ENCODE measurements around the gene TMEM212. TPM values are rescaled to one million over a fixed set of nuclear protein-coding genes. Genes with fewer than 3 reads are reported as not detected.

TMEM212 gene
- total RNA-seq, 1 experiment from 2014 or later = not detected

DNA sequence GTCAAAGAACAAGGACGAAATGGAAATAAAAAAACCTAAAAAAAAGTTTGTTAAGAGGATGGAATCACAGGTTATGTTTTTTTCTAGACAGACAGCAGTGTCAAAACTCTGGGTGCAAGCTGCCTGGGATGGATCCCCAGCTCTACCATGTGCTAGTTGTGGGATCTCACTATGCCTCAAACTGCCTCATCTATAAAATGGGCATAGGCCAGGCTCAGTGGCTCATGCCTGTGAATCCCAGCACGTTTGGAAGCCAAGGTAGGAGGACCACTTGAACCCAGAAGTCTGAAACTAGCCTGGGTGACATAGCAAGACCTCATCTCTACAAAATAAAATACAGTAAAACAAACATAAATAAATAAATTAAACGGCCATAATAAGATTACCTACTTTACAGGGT is 37.5 kb upstream of the TMEM212 start:
- no peak overlapping the region for H4K8ac ChIP-seq (replicated peaks; ENCODE audit: insufficient read length, low read depth, low read length)
- H3K79me2 ChIP-seq (ENCODE audit: insufficient read depth, low read length) = no peaks in the 10 kb centered on the region
- Mint-ChIP-seq H3K27ac (no peak overlapping the region), H3K9me3 (no peaks in the 10 kb centered on the region), H3K4me3 (no peak overlapping the region), H3K4me1 (peaks cover 5 to 7% of the 10 kb centered on the region in 2 experiments; a peak in 3 of 4 replicates), H3K36me3 (ENCODE audit: insufficient read depth in 1 of 3, low read depth in 3 of 3) (no peaks in the 10 kb centered on the region), H3K27me3 (ENCODE audit: low read depth) (peaks cover 22% of the 10 kb centered on the region)
- H3K56ac ChIP-seq (ENCODE audit: insufficient read length, low read depth, low read length) = no peak overlapping the region
- no peak overlapping the region for H2BK120ac ChIP-seq (ENCODE audit: low read depth, low read length, poor library complexity, severe bottlenecking)
- no peak overlapping the region for H2BK20ac ChIP-seq (ENCODE audit: low read depth, low read length, poor library complexity, severe bottlenecking)
- H4K91ac ChIP-seq (ENCODE audit: insufficient read length, low read depth, low read length) = no peak overlapping the region
- H3K27ac ChIP-seq (ENCODE audit: insufficient read length, low read depth, low read length) = no peak overlapping the region
- H3K4ac ChIP-seq (ENCODE audit: low read depth, low read length) = no peak overlapping the region
- TF ChIP-seq, protein P1, sequence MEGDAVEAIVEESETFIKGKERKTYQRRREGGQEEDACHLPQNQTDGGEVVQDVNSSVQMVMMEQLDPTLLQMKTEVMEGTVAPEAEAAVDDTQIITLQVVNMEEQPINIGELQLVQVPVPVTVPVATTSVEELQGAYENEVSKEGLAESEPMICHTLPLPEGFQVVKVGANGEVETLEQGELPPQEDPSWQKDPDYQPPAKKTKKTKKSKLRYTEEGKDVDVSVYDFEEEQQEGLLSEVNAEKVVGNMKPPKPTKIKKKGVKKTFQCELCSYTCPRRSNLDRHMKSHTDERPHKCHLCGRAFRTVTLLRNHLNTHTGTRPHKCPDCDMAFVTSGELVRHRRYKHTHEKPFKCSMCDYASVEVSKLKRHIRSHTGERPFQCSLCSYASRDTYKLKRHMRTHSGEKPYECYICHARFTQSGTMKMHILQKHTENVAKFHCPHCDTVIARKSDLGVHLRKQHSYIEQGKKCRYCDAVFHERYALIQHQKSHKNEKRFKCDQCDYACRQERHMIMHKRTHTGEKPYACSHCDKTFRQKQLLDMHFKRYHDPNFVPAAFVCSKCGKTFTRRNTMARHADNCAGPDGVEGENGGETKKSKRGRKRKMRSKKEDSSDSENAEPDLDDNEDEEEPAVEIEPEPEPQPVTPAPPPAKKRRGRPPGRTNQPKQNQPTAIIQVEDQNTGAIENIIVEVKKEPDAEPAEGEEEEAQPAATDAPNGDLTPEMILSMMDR (conservative IDR thresholded peaks at IDR 0.05) = no peak
- H2AFZ ChIP-seq (ENCODE audit: low read length) = no peak overlapping the region
- no peaks in the 10 kb centered on the region for H4K20me1 ChIP-seq (ENCODE audit: control insufficient read depth, insufficient read depth, insufficient read length)
- DNase-seq = no peak
- H3K27me3 ChIP-seq (ENCODE audit: insufficient read depth, low read length) = peaks cover 5% of the 10 kb centered on the region; the same call in 1 of the 2 replicates
- H3K79me1 ChIP-seq (ENCODE audit: insufficient read depth, low read depth, low read length, poor library complexity, severe bottlenecking) = no peaks in the 10 kb centered on the region
- H2AK5ac ChIP-seq (ENCODE audit: insufficient read length, low read length) = no peak overlapping the region
- no peak overlapping the region for H2BK5ac ChIP-seq (ENCODE audit: insufficient read length, low read length)
- no peak overlapping the region for H3K23ac ChIP-seq (ENCODE audit: insufficient read length, low read depth, low read length)
- H3K14ac ChIP-seq (ENCODE audit: insufficient read depth, low read length) = no peak overlapping the region
- no peaks in the 10 kb centered on the region for H3K9me3 ChIP-seq (ENCODE audit: control insufficient read depth, low read depth, low read length)
- no peak overlapping the region for H3K18ac ChIP-seq (ENCODE audit: insufficient read length, low read depth, low read length)
- peaks cover 12% of the 10 kb centered on the region for H3K23me2 ChIP-seq (ENCODE audit: insufficient read length, low read depth, low read length, poor library complexity, severe bottlenecking)
- no peak overlapping the region for H4K5ac ChIP-seq (ENCODE audit: insufficient read length, low read depth, low read length)
- H2BK12ac ChIP-seq (ENCODE audit: insufficient read length, low read depth, low read length) = no peak overlapping the region
- no peaks in the 10 kb centered on the region for H3K4me1 ChIP-seq (ENCODE audit: insufficient read depth, low read length)
- no peak overlapping the region for H2BK15ac ChIP-seq (ENCODE audit: low read depth, low read length)
- WGBS (ENCODE audit: extremely low coverage, insufficient read length, low lambda C conversion rate) = no CpG with 5 or more reads among the region's 3 CpGs
- H3K4me2 ChIP-seq (ENCODE audit: insufficient read depth, insufficient read length, low read length) = no peak overlapping the region
- H3T11ph ChIP-seq (ENCODE audit: low read length) = no peak overlapping the region
- no peak overlapping the region for H3K9ac ChIP-seq (ENCODE audit: extremely low read depth, insufficient read length, low read length)

Data from H9 (cell line).